ENCODE measurements around the gene MUC20.

The MUC20 gene

DNA sequence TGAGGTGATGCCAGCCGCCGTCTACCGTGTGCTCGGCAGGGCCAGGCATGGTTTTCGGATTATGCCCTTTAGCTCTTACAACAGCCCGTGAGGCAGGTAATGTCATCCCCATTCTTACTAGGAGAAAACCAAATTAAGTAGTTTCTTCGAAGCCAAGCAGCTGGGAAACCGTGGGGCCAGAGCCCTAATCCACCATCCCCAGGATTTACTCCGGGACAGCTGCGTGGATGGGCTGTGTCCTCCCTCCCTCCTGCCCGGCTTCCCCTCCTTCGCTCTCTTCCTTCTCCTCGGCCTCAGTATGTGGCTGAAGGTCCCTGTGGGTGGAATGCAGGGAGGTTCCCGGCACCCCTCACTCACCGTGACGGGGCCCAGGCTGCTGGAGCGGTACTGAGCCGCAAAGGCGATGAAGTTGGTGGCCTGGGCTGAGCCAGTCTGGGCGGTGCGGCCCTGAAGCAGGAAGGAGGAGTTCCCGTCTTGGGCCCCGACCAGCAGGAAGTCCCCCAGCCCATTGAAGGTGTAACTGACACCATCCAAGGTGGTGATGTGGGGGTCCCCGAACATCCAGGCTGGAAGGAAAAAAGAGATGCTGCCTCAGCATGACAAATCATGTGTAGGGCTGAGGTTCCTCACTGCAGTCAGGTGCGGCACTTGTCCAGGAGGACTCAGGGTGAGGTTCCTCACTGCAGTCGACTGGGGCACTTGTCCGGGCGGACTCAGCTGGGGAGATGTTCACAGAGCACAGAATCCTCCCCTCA, 42.5 kb downstream of the MUC20 start:
- no peak for DNase-seq
- Histone ChIP-seq H3K4me3 (ENCODE audit: insufficient read depth, low read depth, low read length, poor library complexity, severe bottlenecking) (no peak overlapping the region), H3K27me3 (replicated peaks; ENCODE audit: control insufficient read depth, insufficient read depth, low read length, poor library complexity, severe bottlenecking) (peaks cover 17% of the 10 kb centered on the region), H3K9me3 (ENCODE audit: control insufficient read depth, low read length) (no peaks in the 10 kb centered on the region), H3K4me1 (ENCODE audit: control insufficient read depth, insufficient read depth, low read length, poor library complexity, severe bottlenecking) (peaks cover 10% of the 10 kb centered on the region), H3K36me3 (ENCODE audit: control insufficient read depth, insufficient read depth, low read length) (no peaks in the 10 kb centered on the region), H3K27ac (ENCODE audit: insufficient read depth, low read length, poor library complexity, severe bottlenecking) (no peak overlapping the region)

DNA sequence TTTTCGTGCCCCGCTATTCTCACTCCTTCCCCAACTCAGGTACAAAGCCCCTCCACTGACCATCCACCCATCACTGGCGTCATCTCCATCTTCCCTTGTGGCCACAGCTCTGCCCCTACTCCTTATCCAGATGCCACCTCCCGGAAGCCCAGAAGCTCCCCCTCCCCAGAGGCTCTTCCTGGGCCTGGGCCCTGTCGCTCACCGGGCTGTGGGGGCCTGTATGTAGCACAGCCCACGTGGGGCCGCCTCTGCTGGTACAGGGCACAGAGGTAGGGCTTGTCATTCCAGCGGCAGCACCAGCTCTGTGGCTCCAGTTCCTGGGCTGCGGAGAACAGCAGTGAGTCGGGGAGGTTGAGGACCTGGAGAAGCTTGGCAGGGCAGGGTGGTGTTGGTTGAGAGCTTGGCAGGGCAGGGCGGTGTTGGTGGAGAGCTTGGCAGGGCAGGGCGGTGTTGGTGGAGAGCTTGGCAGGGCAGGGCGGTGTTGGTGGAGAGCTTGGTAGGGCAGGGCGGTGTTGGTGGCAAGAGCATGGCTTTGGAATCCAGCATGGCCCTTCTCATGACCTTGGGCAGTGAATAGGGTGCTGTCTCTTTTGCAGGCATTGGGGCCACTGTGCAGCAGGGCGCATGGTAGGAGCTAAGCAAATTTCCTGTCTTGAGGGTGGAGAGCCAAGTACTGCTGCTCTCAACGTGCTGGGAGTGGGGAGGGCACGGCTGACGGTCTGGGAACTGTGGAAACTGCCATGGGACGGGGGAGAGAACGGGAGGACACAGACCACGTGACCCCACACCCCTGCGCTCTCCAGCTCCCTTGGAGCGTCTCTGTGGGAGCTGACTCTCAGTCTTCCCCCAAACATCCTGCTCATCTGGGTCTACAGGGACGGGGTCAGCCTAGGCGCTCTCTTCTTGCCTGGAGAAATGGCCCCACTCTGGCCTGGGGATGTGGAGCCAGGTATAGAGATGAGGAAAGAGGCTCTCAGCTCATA, 43.4 kb downstream of the MUC20 start:
- Histone ChIP-seq H3K4me1 (ENCODE audit: control insufficient read depth, insufficient read depth, low read length, poor library complexity, severe bottlenecking) (peaks cover 10% of the 10 kb centered on the region), H3K4me3 (ENCODE audit: insufficient read depth, low read depth, low read length, poor library complexity, severe bottlenecking) (no peak overlapping the region), H3K27me3 (replicated peaks; ENCODE audit: control insufficient read depth, insufficient read depth, low read length, poor library complexity, severe bottlenecking) (peaks cover 17% of the 10 kb centered on the region), H3K9me3 (ENCODE audit: control insufficient read depth, low read length) (no peaks in the 10 kb centered on the region), H3K27ac (ENCODE audit: insufficient read depth, low read length, poor library complexity, severe bottlenecking) (no peak overlapping the region), H3K36me3 (ENCODE audit: control insufficient read depth, insufficient read depth, low read length) (no peaks in the 10 kb centered on the region)
- DNase-seq = no peak

DNA sequence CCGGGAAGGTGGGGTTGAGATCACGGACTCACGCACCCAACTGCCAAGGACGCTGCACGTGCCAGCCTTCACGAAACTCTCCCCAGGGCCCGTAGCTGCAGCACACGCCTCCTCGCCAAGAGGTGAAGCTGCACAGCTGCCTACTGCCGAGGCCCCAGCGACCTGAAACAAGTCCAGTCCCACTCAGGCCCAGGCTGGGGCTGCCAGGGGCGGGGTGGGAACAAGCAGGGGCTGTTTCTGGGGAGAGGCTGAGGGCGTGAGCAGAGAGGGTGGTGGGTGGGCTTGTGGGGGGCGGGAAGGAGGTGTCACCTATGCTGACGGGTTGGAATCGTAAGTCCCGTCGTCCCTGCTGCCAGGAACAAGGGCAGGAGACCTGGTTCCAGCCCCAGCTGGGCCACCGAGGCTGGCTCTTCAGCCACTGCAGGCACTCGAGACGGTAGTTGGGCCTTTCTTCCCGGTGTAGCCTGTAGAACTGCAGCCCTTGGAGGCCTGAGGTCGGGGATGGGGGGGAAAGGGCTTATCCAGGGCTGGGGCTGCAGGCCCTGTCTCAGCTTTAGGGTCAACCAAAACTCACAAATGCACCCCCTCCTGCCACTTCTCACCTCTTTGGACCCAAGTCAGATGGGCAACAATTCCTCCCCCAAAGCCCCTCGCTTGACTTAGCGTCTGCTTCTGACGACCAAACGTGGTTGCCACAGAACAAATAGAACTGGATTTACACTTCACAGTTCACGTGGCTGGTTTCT, 44.4 kb downstream of the MUC20 start:
- H3K4me3 ChIP-seq (ENCODE audit: insufficient read depth, low read depth, low read length, poor library complexity, severe bottlenecking) = no peak overlapping the region
- peaks cover 13% of the 10 kb centered on the region for H3K27me3 ChIP-seq (replicated peaks; ENCODE audit: control insufficient read depth, insufficient read depth, low read length, poor library complexity, severe bottlenecking)
- H3K36me3 ChIP-seq (ENCODE audit: control insufficient read depth, insufficient read depth, low read length) = no peaks in the 10 kb centered on the region
- H3K27ac ChIP-seq (ENCODE audit: insufficient read depth, low read length, poor library complexity, severe bottlenecking) = no peak overlapping the region
- DNase-seq = no peak
- H3K9me3 ChIP-seq (ENCODE audit: control insufficient read depth, low read length) = no peaks in the 10 kb centered on the region
- H3K4me1 ChIP-seq (ENCODE audit: control insufficient read depth, insufficient read depth, low read length, poor library complexity, severe bottlenecking) = peaks cover 10% of the 10 kb centered on the region

DNA sequence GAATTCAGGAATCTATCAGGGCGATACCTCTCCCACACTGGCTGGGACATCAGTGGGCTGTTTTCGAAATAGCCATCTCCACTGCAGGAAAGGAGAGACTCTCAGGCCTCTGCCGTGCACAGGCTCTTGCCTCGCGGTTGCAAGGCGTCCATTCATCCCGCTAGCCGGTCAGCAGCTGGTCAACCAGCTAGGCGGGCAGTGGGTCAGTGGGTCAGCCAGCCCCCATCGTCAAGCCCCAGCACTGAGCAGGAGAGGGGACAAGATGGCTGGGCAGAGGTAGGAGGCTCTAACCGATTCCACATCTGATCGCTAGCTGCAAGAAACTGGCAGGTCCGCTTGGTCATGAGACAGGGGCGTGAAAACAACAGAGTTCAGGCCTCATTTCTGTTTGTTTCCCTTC, 45.9 kb downstream of the MUC20 start:
- DNase-seq = no peak
- H3K36me3 ChIP-seq (ENCODE audit: control insufficient read depth, insufficient read depth, low read length) = no peaks in the 10 kb centered on the region
- peaks cover 3% of the 10 kb centered on the region for H3K27me3 ChIP-seq (replicated peaks; ENCODE audit: control insufficient read depth, insufficient read depth, low read length, poor library complexity, severe bottlenecking)
- H3K9me3 ChIP-seq (ENCODE audit: control insufficient read depth, low read length) = no peaks in the 10 kb centered on the region
- peaks cover 6% of the 10 kb centered on the region for H3K4me1 ChIP-seq (ENCODE audit: control insufficient read depth, insufficient read depth, low read length, poor library complexity, severe bottlenecking)
- H3K4me3 ChIP-seq (ENCODE audit: insufficient read depth, low read depth, low read length, poor library complexity, severe bottlenecking) = no peak overlapping the region
- no peak overlapping the region for H3K27ac ChIP-seq (ENCODE audit: insufficient read depth, low read length, poor library complexity, severe bottlenecking)

DNA sequence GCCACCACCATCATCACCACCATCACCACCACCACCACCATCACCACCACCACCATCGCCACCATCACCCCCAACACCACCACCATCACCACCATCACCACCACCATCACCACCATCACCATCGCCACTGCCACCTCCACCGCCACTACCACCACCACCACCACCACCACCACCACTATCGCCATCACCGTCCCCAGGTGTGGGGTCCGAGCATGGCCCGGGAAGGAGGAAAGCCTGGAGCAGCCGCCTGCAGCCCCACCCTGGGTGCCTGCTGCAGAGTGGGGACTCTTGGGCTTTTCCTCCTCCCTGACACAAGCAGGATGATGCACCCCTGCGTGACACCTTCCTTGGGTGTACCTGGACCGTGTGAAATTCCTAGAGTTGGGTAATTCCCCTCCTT, 47.0 kb downstream of the MUC20 start:
- no peaks in the 10 kb centered on the region for H3K9me3 ChIP-seq (ENCODE audit: control insufficient read depth, low read length)
- no peaks in the 10 kb centered on the region for H3K27me3 ChIP-seq (replicated peaks; ENCODE audit: control insufficient read depth, insufficient read depth, low read length, poor library complexity, severe bottlenecking)
- no peak overlapping the region for H3K4me3 ChIP-seq (ENCODE audit: insufficient read depth, low read depth, low read length, poor library complexity, severe bottlenecking)
- H3K27ac ChIP-seq (ENCODE audit: insufficient read depth, low read length, poor library complexity, severe bottlenecking) = no peak overlapping the region
- H3K4me1 ChIP-seq (ENCODE audit: control insufficient read depth, insufficient read depth, low read length, poor library complexity, severe bottlenecking) = no peaks in the 10 kb centered on the region
- DNase-seq = no peak
- no peaks in the 10 kb centered on the region for H3K36me3 ChIP-seq (ENCODE audit: control insufficient read depth, insufficient read depth, low read length)

DNA sequence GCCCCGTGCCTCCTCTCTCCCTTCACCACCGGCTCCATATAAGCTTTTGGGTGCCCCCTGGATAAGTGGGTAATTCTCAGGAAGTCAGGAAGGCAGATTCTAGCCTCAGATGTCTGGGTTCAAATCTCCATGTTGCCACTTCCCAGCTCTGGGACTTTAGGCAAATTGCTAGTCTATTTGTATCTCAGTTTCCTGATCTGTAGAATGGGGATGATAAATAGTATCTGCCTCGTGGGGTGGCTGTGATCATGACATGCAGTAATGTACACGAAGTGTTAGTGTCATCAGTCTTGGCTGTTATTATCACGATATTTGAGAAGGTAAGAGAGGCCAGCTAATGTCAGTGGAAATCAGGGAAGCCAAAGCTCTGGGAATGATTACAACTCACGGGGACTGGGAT, 47.6 kb downstream of the MUC20 start:
- Histone ChIP-seq H3K27ac (ENCODE audit: insufficient read depth, low read length, poor library complexity, severe bottlenecking) (no peak overlapping the region), H3K4me3 (ENCODE audit: insufficient read depth, low read depth, low read length, poor library complexity, severe bottlenecking) (no peak overlapping the region), H3K36me3 (ENCODE audit: control insufficient read depth, insufficient read depth, low read length) (no peaks in the 10 kb centered on the region), H3K9me3 (ENCODE audit: control insufficient read depth, low read length) (no peaks in the 10 kb centered on the region), H3K4me1 (ENCODE audit: control insufficient read depth, insufficient read depth, low read length, poor library complexity, severe bottlenecking) (no peaks in the 10 kb centered on the region), H3K27me3 (replicated peaks; ENCODE audit: control insufficient read depth, insufficient read depth, low read length, poor library complexity, severe bottlenecking) (no peaks in the 10 kb centered on the region)
- no peak for DNase-seq

DNA sequence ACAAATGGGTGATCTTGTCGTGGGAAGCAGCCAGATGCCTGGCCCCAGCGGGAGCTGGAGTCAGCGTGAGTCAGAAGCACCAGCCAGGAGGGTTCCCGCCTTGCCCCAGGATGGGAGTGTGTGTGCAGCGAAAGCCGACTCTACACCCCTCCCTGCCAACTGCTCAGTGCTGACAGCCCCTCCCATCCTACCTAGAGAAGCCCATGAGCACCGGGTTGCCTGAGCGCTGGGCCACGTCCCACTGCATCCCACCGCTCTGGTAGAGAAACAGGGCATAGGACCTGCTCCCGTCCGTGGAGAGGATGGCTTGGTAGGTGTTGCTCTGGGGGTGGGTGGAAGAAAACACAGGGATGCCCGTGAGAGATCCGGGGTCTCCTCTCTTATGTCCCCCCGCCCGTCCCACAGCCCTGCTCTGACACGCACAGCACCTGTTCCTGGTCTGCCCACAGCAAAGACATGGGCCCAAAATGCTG, 48.1 kb downstream of the MUC20 start:
- H3K27ac ChIP-seq (ENCODE audit: insufficient read depth, low read length, poor library complexity, severe bottlenecking) = no peak overlapping the region
- H3K36me3 ChIP-seq (ENCODE audit: control insufficient read depth, insufficient read depth, low read length) = no peaks in the 10 kb centered on the region
- no peak for DNase-seq
- no peak overlapping the region for H3K4me3 ChIP-seq (ENCODE audit: insufficient read depth, low read depth, low read length, poor library complexity, severe bottlenecking)
- no peaks in the 10 kb centered on the region for H3K9me3 ChIP-seq (ENCODE audit: control insufficient read depth, low read length)
- H3K27me3 ChIP-seq (replicated peaks; ENCODE audit: control insufficient read depth, insufficient read depth, low read length, poor library complexity, severe bottlenecking) = no peaks in the 10 kb centered on the region
- H3K4me1 ChIP-seq (ENCODE audit: control insufficient read depth, insufficient read depth, low read length, poor library complexity, severe bottlenecking) = no peaks in the 10 kb centered on the region

DNA sequence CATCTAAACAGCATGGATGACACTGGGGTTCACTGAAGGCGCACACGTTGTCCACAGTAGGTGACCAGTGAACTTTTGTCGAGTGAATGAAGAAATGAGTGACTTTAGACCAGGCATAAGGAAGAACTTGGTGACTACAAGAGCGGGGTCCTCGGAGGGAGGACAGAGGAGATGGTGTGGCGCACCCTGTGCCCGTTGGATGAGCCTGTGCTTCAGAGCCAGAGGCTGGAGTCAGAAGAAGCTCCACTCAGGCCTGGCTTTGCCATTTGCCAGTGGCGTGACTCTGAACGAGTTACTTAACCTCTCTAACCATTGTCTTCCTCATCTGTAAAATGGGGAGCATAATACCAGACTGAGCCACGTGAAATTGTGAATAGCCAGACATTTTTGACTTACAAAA, 48.8 kb downstream of the MUC20 start:
- Histone ChIP-seq H3K4me3 (ENCODE audit: insufficient read depth, low read depth, low read length, poor library complexity, severe bottlenecking) (no peak overlapping the region), H3K27me3 (replicated peaks; ENCODE audit: control insufficient read depth, insufficient read depth, low read length, poor library complexity, severe bottlenecking) (no peaks in the 10 kb centered on the region), H3K27ac (ENCODE audit: insufficient read depth, low read length, poor library complexity, severe bottlenecking) (no peak overlapping the region), H3K4me1 (ENCODE audit: control insufficient read depth, insufficient read depth, low read length, poor library complexity, severe bottlenecking) (no peaks in the 10 kb centered on the region), H3K9me3 (ENCODE audit: control insufficient read depth, low read length) (no peaks in the 10 kb centered on the region), H3K36me3 (ENCODE audit: control insufficient read depth, insufficient read depth, low read length) (no peaks in the 10 kb centered on the region)
- no peak for DNase-seq

DNA sequence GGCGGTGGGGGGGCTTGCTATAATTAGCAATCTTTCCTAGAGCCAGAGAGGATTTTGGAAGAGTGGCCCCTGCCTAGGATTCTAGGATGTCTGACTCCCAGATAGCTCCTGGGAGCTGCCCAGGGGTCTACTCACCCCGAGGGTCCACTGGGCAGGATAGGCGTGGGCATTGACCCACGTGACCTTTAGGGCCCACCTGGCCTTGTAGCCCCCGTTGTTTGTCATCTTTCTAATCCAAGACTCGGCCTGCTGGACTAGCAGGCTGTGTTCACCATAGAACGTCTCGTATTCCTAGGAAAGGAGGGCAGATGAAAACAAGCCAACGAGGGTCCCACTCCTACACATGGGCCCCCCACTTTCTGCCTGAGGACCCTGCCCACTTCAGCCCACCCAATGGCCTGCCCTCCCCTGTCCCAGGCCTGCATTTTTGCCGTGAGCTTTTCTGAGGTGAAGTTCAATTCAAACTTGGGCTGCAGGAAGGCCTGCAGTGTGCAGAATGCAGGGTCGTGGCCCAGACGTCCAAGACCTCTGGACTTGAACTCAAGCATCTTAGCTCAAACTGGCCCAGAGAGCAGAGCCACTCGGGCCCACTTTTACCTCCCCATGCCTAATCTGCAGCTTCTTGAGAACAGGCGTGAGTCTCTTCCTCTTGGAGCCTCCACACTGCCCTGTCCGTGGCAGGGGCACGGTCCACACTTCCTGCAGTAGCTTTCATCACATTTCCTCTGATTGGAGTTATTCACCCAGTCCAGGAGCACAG, 49.5 kb downstream of the MUC20 start:
- Histone ChIP-seq H3K36me3 (ENCODE audit: control insufficient read depth, insufficient read depth, low read length) (no peaks in the 10 kb centered on the region), H3K27ac (ENCODE audit: insufficient read depth, low read length, poor library complexity, severe bottlenecking) (no peak overlapping the region), H3K4me1 (ENCODE audit: control insufficient read depth, insufficient read depth, low read length, poor library complexity, severe bottlenecking) (no peaks in the 10 kb centered on the region), H3K9me3 (ENCODE audit: control insufficient read depth, low read length) (no peaks in the 10 kb centered on the region), H3K4me3 (ENCODE audit: insufficient read depth, low read depth, low read length, poor library complexity, severe bottlenecking) (no peak overlapping the region), H3K27me3 (replicated peaks; ENCODE audit: control insufficient read depth, insufficient read depth, low read length, poor library complexity, severe bottlenecking) (no peaks in the 10 kb centered on the region)
- no peak for DNase-seq
